Common myeloid progenitor, CD34-positive (primary cell): ENCODE data around the gene STK10.

Source experiments
- CTCF ChIA-PET: fragments of 350-600 bp; sonication (Branson Sonifier 250); formaldehyde crosslinking; loops from one replicate; lab custom pipeline; 2021; ENCODE audit warnings: antibody characterized with exemption; lab: Charles Lee
- POLR2A ChIA-PET: fragments of 350-600 bp; sonication (Branson Sonifier 250); formaldehyde crosslinking; loops from one replicate; lab custom pipeline; 2021; ENCODE audit warnings: antibody characterized with exemption; lab: Charles Lee
- DNase-seq, 3 donors: peaks; one replicate each; pipeline versions ENCODE4 v3.0.0 to v3.0.0-alpha.2; 2013
- H3K27ac ChIP-seq, 2 experiments: 1 replicate in 1 of 2; 2 replicates in 1 of 2; pipeline ENCODE4 v1.7.0; 2013; ENCODE audit warnings: inconsistent platforms in 2 of 2, low read length in 2 of 2, mild to moderate bottlenecking in 2 of 2, low read depth in 1 of 2, moderate library complexity in 1 of 2; ENCODE audit not compliant: severe bottlenecking in 2 of 2, insufficient read depth in 1 of 2, poor library complexity in 1 of 2
- H3K27me3 ChIP-seq, 5 experiments: replicated peaks in 2 of 5; 1 replicate in 3 of 5; 2 replicates in 2 of 5; pipeline versions ENCODE4 v1.6.1 to v1.7.0; 2013; ENCODE audit warnings: low read length in 4 of 5, mild to moderate bottlenecking in 2 of 5, moderate library complexity in 2 of 5, inconsistent platforms in 1 of 5; ENCODE audit not compliant: insufficient read depth in 5 of 5, control insufficient read depth in 4 of 5
- H3K36me3 ChIP-seq, 4 experiments: 1 replicate in 2 of 4; 2 replicates in 2 of 4; pipeline versions ENCODE4 v1.6.1 to v1.7.0; 2013; ENCODE audit warnings: low read length in 3 of 4, control low read depth in 1 of 4, mild to moderate bottlenecking in 1 of 4; ENCODE audit not compliant: control insufficient read depth in 4 of 4, insufficient read depth in 4 of 4
- H3K4me1 ChIP-seq, 4 experiments: 1 replicate in 3 of 4; 2 replicates in 1 of 4; pipeline versions ENCODE4 v1.6.1 to v1.7.1; 2013; ENCODE audit warnings: low read length in 3 of 4, mild to moderate bottlenecking in 3 of 4, control low read depth in 1 of 4, inconsistent platforms in 1 of 4, moderate library complexity in 1 of 4; ENCODE audit not compliant: control insufficient read depth in 4 of 4, insufficient read depth in 4 of 4; ENCODE audit errors: control extremely low read depth in 1 of 4
- H3K4me3 ChIP-seq, 7 experiments: 1 replicate in 4 of 7; 2 replicates in 3 of 7; pipeline versions ENCODE4 v1.5.1 to v1.7.0; 2013; ENCODE audit warnings: mild to moderate bottlenecking in 7 of 7, low read length in 6 of 7, moderate library complexity in 6 of 7, inconsistent platforms in 2 of 7, low read depth in 2 of 7, control low read depth in 1 of 7; ENCODE audit not compliant: insufficient read depth in 4 of 7, control insufficient read depth in 1 of 7; ENCODE audit errors: extremely low read depth in 1 of 7
- H3K9me3 ChIP-seq, 5 experiments: 1 replicate in 4 of 5; 2 replicates in 1 of 5; pipeline versions ENCODE4 v1.6.1 to v1.7.1; 2013; ENCODE audit warnings: low read length in 4 of 5, mild to moderate bottlenecking in 2 of 5, inconsistent platforms in 1 of 5, low read depth in 1 of 5, moderate library complexity in 1 of 5; ENCODE audit not compliant: control insufficient read depth in 4 of 5, insufficient read depth in 2 of 5; ENCODE audit errors: control extremely low read depth in 1 of 5
- WGBS: methylation state at CpG from one replicate; pipeline ENCODE4 v1.1.5; 2013; ENCODE audit not compliant: insufficient coverage; 5-methylcytosine and 5-hydroxymethylcytosine counted together

STK10 gene

GRCh38 chr5:172143875-172144274 lies 44.1 kb downstream of the STK10 start:
- peaks cover 0 to 73% (median 22%) of the 10 kb centered on the region in 4 experiments for H3K36me3 ChIP-seq
- ChIA-PET POLR2A (no interaction called here), CTCF (interaction anchor here (0.9 to 1.9 kb wide), 4 partner anchors 11 to 139 kb away, joined by 3 to 6 read pairs (median 3); partner anchors contain the start of gene STK10)
- no peak for DNase-seq
- no peak overlapping the region for H3K27ac ChIP-seq
- H3K4me1 ChIP-seq = peaks cover 0 to 36% (median 14%) of the 10 kb centered on the region in 4 experiments
- H3K9me3 ChIP-seq = no peaks in the 10 kb centered on the region
- no peak overlapping the region for H3K4me3 ChIP-seq
- H3K27me3 ChIP-seq = no peaks in the 10 kb centered on the region
- 88% methylated on average over 3 of the region's 6 CpGs for whole genome bisulfite sequencing

GRCh38 chr5:172142709-172143215 lies 45.3 kb downstream of the STK10 start:
- whole genome bisulfite sequencing = 68% methylated on average over 4 of the region's 5 CpGs
- Histone ChIP-seq H3K4me3 (no peak overlapping the region), H3K9me3 (no peaks in the 10 kb centered on the region), H3K27me3 (no peaks in the 10 kb centered on the region), H3K4me1 (peaks cover 0 to 36% (median 13%) of the 10 kb centered on the region in 4 experiments), H3K27ac (peak overlapping the region; percentile 12 to 39), H3K36me3 (peaks cover 0 to 63% (median 16%) of the 10 kb centered on the region in 4 experiments)
- DNase-seq = peak in 2 of 3 donors; percentile 35 to 54
- ChIA-PET CTCF (interaction anchor here (0.9 to 2.8 kb wide), 5 partner anchors 10 to 46 kb away, joined by 3 to 11 read pairs (median 4); partner anchors contain the start of gene STK10), POLR2A (no interaction called here)

DNA sequence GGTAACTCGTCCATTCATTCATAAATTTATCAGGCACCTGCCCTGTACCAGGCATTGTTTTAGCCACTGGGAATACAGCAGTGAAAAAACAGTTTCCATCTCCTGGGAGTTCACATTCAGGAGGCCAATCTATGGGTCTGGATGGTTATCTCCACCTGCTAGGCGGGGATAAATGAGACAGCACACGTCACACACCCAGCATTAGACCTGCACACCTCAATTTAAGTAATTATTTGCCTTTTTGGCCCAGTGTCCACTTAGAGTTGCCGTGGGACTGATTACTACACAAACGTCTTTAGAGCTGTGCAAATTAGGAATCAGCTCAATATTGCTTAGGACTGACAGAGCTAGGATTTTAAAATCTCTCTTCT lies 46.1 kb downstream of the STK10 start:
- POLR2A ChIA-PET = no interaction called here
- 91% methylated on average over 5 of the region's 5 CpGs for WGBS
- peaks cover 0 to 60% (median 13%) of the 10 kb centered on the region in 4 experiments for H3K36me3 ChIP-seq
- no peaks in the 10 kb centered on the region for H3K27me3 ChIP-seq
- H3K27ac ChIP-seq = no peak overlapping the region
- peaks cover 0 to 36% (median 13%) of the 10 kb centered on the region in 4 experiments for H3K4me1 ChIP-seq
- H3K9me3 ChIP-seq = peaks cover 0 to 5% (median 3%) of the 10 kb centered on the region in 5 experiments
- no peak for DNase-seq
- CTCF ChIA-PET = interaction anchor here (1.2 to 2.8 kb wide), 3 partner anchors 9 to 47 kb away, joined by 3 to 11 read pairs (median 4); partner anchors contain the start of gene STK10
- H3K4me3 ChIP-seq = no peak overlapping the region

- no peak for DNase-seq
- CTCF ChIA-PET = interaction anchor here (1.3 to 2.8 kb wide), 2 partner anchors 14 to 48 kb away, joined by 3 to 11 read pairs; partner anchors contain the start of gene STK10
- peaks cover 0 to 32% (median 13%) of the 10 kb centered on the region in 4 experiments for H3K4me1 ChIP-seq
- H3K4me3 ChIP-seq = no peak overlapping the region
- no peak overlapping the region for H3K27ac ChIP-seq
- WGBS = 84% methylated on average over 6 of the region's 6 CpGs
- POLR2A ChIA-PET = no interaction called here
- H3K36me3 ChIP-seq = peaks cover 0 to 50% (median 7%) of the 10 kb centered on the region in 4 experiments
- H3K9me3 ChIP-seq = peaks cover 0 to 7% (median 4%) of the 10 kb centered on the region in 5 experiments
- no peaks in the 10 kb centered on the region for H3K27me3 ChIP-seq
Observed at GRCh38 chr5:172140866-172141265, 47.2 kb downstream of the STK10 start.

DNA sequence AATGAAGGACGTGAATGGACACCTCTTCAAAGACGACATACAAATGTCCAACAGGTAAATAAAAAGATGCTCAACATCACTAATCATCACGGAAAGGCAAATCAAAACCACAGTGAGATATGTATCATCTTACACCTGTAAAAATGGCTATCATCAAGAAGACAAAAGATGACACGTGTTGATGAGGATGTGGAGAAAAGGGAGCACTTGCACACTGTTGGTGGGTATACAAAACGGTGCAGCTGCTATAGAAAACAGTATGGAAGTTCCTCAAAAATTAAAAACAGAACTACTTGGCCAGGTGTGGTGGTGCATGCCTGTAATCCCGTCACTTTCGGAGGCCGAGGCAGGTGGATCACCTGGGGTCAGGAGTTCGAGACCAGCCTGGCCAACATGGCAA lies 47.9 kb downstream of the STK10 start:
- peaks cover under 1 to 10% (median 4%) of the 10 kb centered on the region in 5 experiments for H3K9me3 ChIP-seq
- no peak for DNase-seq
- H3K27me3 ChIP-seq = no peaks in the 10 kb centered on the region
- peaks cover 0 to 31% (median 13%) of the 10 kb centered on the region in 4 experiments for H3K4me1 ChIP-seq
- no peak overlapping the region for H3K4me3 ChIP-seq
- POLR2A ChIA-PET = no interaction called here
- CTCF ChIA-PET = interaction anchor here (1.3 kb wide), 1 partner anchor 15 kb away, joined by 3 read pairs; no protein-coding TSS in a partner anchor
- no peak overlapping the region for H3K27ac ChIP-seq
- H3K36me3 ChIP-seq = peaks cover 0 to 45% (median 5%) of the 10 kb centered on the region in 4 experiments
- WGBS = 75% methylated on average over 7 of the region's 9 CpGs

GRCh38 chr5:172137046-172137445 lies 51.0 kb downstream of the STK10 start:
- WGBS = 100% methylated on average over 2 of the region's 3 CpGs
- POLR2A ChIA-PET = no interaction called here
- H3K4me3 ChIP-seq = no peak overlapping the region

More at GRCh38 chr5:172137046-172137445, 51.0 kb downstream of the STK10 start:
- no peaks in the 10 kb centered on the region for H3K27me3 ChIP-seq
- CTCF ChIA-PET = no interaction called here
- H3K27ac ChIP-seq = no peak overlapping the region
- peaks cover 0 to 32% (median 4%) of the 10 kb centered on the region in 4 experiments for H3K36me3 ChIP-seq
- peaks cover 3 to 13% (median 4%) of the 10 kb centered on the region in 5 experiments for H3K9me3 ChIP-seq
- no peak for DNase-seq
- peaks cover 0 to 27% (median 16%) of the 10 kb centered on the region in 4 experiments for H3K4me1 ChIP-seq
